ENCODE data around the gene CD55.

DNA sequence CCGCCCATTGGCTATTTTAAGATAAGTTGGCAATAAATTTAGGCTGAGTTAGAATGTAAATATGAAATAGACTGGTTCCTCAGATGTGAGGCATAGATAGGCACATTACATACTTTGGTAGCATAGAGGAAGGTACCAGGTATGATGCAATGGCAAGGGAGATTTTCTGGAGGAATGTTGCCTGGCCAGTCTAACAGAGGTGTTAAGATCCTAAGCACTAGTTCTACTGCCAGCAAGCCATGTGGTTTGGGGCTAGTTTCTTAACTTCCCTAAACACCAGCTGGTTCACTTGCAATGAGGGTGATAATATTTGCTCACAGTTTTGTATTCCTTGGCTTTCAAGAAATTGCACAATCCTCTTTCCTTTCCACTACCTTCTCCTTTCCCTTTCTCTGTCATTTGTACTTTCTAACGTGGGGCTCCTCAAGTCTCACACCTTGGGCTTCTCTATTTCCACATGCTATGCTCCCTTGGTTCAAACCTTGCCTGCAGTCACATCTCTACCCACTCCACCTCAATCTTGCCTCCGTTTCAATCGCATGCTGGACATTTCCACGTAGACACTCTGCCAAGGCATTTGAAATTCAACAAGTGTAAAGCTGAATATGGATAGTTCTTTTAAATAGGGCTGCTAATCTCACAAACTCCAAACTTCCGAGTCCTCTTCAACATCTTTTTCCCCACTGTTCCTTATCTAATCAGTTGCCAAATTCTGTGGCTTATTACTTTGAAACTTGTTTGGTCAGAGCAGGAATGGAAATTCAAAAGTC lies 4.7 kb upstream of the CD55 start:
- TF ChIP-seq SP1 (CRISPR knock-in tag; conservative IDR thresholded peaks at IDR 0.05) (no peak), CTCF (IDR thresholded peaks at IDR 0.05) (no peak), RELA (CRISPR knock-in tag; IDR thresholded peaks at IDR 0.05; ENCODE audit: borderline replicate concordance) (no peak), ZNF232 (CRISPR knock-in tag; IDR thresholded peaks at IDR 0.05) (no peak), JAZF1 (CRISPR knock-in tag; IDR thresholded peaks at IDR 0.05) (no peak), ZBTB43 (CRISPR knock-in tag; IDR thresholded peaks at IDR 0.05) (no peak), CREB1 (CRISPR knock-in tag; IDR thresholded peaks at IDR 0.05) (no peak)

All from WTC11 (cell line).